HTERT RPE-1 (cell line): ENCODE measurements around the gene HERC2.
"Not testable (repeated sequence)": the region's sequence is repeated elsewhere in the genome, so short reads cannot be mapped to it uniquely, and the experiment has no call there.

Experiments
- in situ Hi-C: fragments of 300-500 bp; cut with MboI; formaldehyde crosslinking; loops from 4 replicates; pipeline ENCODE4 v1.14.3; 2020; ENCODE audit warnings: low sequenced_read_pairs

The HERC2 gene

DNA sequence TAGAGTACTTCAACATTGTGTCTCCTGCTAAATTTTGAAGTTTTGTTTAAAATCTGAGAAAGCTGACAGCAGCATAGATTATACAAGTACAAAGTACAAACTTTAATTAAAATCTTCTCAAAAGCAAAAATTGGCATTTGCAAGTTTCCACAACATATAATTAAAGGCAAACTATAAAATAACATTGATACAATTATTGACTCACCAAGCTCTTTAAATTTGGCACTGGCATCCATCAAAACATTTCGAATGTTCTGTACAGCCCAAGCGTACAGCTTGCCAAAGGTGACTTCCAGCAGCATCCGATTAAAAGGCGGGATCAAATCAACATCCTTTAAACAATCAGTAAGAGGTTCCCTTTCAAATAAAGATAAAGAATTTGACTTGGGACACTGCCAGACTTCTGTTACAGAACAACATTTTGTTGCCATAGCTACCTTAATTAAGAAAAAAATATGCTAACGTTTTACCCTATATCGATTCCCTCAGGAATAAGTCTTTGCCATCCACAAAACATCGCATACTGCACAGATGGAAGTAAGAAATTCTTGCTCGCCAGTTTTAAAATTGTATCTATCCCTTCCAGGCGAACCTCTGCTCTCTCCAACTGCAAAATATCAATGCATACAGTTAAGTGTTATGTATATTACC is 92.9 kb downstream of the HERC2 start:
- in situ Hi-C loops = not testable (repeated sequence)

- in situ Hi-C loops = no loop called here
Observed at GRCh38 chr15:28228096-28228495, 93.9 kb downstream of the HERC2 start.

DNA sequence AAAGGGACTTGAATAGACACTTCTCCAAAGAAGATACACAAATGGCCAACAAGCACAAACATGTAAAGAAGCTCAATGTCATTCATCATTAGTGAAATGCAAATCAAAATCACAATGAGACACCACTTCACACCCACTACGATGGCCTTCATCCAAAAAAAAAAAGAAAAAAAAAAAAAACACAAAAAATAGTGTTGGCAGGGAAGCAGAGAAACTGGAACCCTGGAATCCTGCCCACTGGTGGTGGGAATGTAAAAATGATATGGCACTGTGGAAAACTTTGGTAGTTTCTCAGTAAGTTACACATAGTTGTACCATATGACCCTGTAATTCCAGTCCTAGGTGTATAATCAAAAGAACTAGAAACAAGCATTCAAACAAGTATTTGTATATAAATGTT is 94.7 kb downstream of the HERC2 start:
- in situ Hi-C loops = not testable (repeated sequence)

- in situ Hi-C loops = not testable (repeated sequence)
Observed at GRCh38 chr15:28222612-28223011, 99.4 kb downstream of the HERC2 start.

GRCh38 chr15:28221696-28222095 is 100.3 kb downstream of the HERC2 start:
- in situ Hi-C loops = not testable (repeated sequence)

DNA sequence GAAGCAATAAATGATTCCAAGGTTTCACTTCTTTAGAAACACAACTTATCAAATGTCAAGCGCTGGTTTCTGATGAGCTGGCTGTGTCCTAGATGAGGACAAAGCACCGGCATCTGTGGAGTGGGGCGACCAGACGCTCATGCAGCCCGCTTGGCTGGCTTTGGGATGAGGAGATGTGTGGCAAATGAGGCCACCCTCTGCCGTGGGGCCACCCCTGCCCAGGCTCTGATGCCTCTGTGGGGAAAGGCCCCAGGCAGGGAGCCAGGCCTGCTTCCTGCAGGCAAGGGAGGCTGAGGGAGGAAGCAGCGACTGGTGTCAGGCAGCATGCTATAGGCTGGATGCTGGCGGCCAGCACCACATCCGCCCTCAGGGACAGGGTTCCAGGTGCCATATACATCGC is 102.9 kb downstream of the HERC2 start:
- in situ Hi-C loops = no loop called here

DNA sequence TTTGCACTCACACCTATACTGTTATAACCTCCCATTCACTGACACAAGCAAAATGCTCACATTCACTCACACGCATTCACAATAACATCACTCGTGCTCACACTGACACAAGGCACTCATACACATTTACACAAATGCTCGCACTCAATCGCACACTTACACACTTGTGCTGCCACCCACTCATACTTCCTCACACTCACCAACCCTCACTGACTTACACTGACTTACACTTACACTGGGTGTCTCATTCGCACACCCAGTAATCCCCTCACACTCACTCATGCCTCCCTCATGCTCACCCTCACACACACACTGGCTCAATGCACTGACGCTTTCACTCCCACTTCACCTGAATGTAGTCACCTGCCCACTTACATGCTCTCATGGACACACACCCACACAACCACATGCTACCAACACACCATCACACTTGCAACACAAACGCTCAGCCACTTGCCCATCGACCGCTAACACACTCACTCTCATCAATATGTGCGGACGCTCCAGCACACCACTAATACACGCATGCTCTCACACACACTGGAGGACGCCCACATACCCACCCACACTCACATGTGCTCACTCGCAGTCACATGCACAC is 104.9 kb downstream of the HERC2 start:
- in situ Hi-C loops = not testable (repeated sequence)

DNA sequence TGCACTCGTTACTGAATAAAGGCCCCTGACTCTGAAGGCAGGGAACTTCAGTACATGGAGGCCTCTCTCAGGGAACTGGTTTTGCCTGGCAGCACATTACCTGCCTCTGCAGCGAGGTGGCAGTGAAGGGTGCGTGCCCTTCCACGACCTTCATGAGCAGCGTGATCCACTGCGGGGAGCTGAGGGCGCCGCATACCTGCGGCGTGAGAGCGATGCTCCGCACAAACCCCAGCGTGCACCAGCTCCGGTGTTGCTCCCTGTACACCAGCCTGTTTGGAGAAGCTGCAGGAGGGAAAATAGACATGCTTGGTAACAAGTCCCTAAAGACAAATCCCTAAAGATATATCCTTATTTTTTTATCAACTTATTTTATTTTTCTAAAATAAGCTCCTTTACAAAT is 106.5 kb downstream of the HERC2 start:
- in situ Hi-C loops = not testable (repeated sequence)

DNA sequence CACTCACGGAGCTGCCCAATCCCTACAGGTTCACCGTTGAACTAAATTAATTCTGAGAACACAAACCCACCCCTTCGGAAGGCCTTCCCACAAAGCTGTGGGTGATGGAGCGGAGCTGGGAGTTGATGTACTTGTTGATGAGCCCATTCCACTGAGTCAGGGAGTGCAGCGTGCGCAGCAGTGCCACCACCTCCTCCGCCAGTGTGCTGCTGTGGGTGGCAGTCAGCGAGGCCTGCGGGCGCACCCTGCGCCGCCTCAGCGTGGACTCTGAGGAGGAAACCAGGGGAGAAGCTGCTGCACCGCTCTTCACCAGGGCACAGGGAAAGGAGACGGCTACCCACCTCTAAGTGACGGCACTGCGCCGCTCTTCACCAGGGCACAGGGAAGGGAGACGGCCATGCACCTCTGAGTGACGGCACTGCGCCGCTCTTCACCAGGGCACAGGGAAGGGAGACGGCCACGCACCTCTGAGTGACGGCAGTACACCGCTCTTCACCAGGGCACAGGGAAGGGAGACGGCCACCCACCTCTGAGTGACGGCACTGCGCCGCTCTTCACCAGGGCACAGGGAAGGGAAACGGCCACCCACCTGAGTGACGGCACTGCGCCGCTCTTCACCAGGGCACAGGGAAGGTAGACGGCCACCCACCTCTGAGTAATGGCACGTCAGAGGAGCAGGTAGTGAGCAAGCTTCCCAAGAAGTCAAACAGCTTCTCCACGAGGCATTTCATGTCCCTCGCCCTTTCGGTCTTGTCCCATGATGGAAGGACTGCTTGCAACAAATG is 107.8 kb downstream of the HERC2 start:
- in situ Hi-C loops = not testable (repeated sequence)

- in situ Hi-C loops = not testable (repeated sequence)
Observed at GRCh38 chr15:28213393-28213792, 108.6 kb downstream of the HERC2 start.

DNA sequence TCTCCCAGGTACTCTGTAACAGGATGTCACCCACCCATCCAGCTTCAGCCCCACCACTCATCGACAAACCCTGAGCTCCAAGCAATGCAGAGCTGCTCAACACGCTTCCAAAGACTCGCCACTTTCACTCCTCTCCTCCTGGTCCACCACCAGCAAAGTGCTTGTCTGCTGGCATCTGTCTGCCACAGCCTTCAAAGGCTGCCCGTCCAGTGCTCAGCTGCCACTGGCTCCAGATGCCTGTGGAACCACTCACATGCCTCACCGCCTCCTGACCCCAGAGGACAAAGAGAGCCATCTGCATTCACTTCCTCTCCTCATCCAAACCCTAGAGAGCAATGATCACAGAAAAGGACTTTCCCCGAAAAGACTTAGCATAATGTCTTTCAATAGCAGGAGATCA is 113.4 kb downstream of the HERC2 start:
- in situ Hi-C loops = no loop called here

GRCh38 chr15:28205640-28206039 is 116.3 kb downstream of the HERC2 start:
- in situ Hi-C loops = not testable (repeated sequence)

DNA sequence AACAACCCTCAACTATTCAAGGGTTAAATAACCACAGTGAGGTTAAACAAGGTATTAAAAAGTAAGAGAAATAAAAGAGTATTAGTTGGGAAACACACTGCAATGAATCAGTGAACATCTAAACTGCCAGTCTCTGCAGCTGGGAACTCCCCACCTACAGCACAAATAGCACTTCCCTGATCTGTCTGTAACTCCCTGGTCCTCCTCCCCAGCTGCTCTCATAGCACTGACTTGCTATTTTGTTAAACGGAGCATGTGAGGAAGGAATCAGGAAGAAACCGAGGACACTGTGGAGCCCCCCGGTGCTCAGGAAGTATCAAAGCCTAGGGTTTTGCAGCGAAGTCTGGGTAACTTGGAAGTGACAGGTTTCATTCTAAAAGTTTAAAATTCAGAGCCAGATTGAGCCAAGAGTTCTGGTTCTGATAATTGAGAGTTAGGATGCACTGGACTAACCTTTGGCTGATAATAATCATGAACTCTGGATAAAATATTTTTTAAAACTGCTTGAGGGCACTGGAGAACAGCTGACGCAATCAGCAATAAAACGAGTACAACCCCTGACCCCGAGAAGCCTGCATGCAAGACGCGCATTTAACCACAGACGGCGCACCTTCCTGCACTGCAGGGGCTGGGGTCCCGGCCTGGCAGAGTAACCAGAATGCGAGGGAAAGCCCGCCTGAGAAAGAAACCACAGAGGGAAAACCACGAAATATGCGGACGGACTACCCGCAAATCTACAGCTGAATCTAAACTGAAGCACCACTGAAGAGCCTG is 118.7 kb downstream of the HERC2 start:
- in situ Hi-C loops = not testable (repeated sequence)

DNA sequence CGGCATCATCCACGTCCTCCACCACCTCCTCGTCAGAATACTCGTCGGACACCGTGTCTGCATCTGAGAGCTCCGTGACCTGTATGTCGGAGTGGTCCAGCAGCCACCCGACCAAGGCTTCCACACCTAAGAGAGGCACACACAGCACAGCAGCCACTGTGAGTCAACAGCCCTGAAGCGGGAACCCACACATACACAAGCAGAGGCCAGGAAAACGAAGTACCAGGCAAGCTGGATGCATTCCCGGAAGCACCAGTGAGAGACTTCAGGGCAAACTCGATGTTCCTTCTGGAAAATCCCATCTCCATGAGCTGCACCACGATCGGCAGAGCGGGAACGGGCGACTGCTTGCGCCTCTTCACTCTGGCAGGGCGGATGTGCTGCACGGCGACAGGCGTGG is 119.9 kb downstream of the HERC2 start:
- in situ Hi-C loops = not testable (repeated sequence)

DNA sequence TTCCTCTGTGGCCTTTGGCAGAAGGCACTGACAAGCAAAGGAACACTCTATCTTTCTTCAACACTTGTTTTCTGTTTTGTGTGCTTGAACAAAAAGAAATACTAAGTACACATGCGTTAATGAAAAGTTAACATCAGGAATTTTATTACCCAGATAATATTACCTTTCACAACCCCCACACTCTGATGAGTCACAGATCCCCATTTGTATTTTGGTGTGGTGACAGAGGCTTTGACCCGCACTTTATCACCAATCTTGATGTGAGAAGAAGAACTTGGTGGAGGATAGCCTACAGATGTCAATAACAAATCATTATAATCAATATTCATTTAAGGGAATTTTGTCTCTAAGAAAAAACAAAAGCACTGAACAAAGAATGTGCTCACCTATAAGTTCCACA is 123.8 kb downstream of the HERC2 start:
- in situ Hi-C loops = not testable (repeated sequence)

GRCh38 chr15:28197694-28198093 is 124.3 kb downstream of the HERC2 start:
- in situ Hi-C loops = not testable (repeated sequence)

GRCh38 chr15:28196581-28196980 is 125.4 kb downstream of the HERC2 start:
- in situ Hi-C loops = not testable (repeated sequence)

DNA sequence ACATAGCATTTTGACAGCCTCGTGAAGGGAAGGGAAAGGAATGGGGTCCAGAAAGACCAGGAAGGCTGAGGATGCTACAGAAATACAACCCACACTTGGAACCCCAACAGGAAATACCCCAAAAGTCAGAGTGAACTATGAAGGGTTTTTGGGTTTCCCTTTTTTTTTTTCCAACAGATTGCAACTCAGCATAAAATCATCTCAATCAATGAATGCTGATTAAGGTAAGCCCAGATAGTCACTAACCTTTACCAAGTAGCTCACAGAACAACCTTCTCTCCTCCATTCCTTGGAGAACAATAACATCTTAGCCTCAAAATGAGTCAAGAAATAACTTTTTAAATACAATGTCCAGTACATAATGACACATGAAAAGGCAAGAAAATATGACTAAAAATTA is 129.2 kb downstream of the HERC2 start:
- in situ Hi-C loops = no loop called here

GRCh38 chr15:28191832-28192231 is 130.1 kb downstream of the HERC2 start:
- in situ Hi-C loops = no loop called here

- in situ Hi-C loops = no loop called here
Observed at GRCh38 chr15:28190391-28191174, 131.4 kb downstream of the HERC2 start.
